Non-pigmented ciliary epithelial cell (primary cell): ENCODE data around the gene CCNA2.
A peak's percentile ranks its signal among the peaks of the same experiment; 100 is the strongest.

ENCODE experiments used
- DNase-seq: peaks from one replicate; pipeline ENCODE4 v3.0.0-alpha.2; 2010; ENCODE audit warnings: low read depth

The CCNA2 gene

GRCh38 chr4:121823505-121824170 lies at the start of gene CCNA2:
Gene CCNA2 (minus strand): TSS chr4:121823883. CDS start chr4:121823628, 255 bp downstream.
- peak; percentile 87 for DNase-seq

GRCh38 chr4:121869841-121870822 lies 46.4 kb upstream of the CCNA2 start, which contains the start of gene BBS7:
Gene BBS7 (minus strand): TSS chr4:121870474. CDS start chr4:121870313, 161 bp downstream.
- peak; percentile 80 for DNase-seq

GRCh38 chr4:121863799-121864198 lies 40.1 kb upstream of the CCNA2 start:
- DNase-seq = no peak

- DNase-seq = no peak
Observed at GRCh38 chr4:121861426-121861825, 37.7 kb upstream of the CCNA2 start.

- no peak for DNase-seq
Observed at GRCh38 chr4:121860121-121860520, 36.4 kb upstream of the CCNA2 start.

GRCh38 chr4:121851354-121851753 lies 27.7 kb upstream of the CCNA2 start:
- no peak for DNase-seq

- DNase-seq = no peak
Observed at GRCh38 chr4:121846662-121847061, 23.0 kb upstream of the CCNA2 start.

- DNase-seq = no peak
Observed at GRCh38 chr4:121842862-121843261, 19.2 kb upstream of the CCNA2 start.

GRCh38 chr4:121838136-121838535 lies 14.5 kb upstream of the CCNA2 start:
- no peak for DNase-seq

- peak; percentile 17 for DNase-seq
Observed at GRCh38 chr4:121829511-121829910, 5.8 kb upstream of the CCNA2 start.

GRCh38 chr4:121827853-121828252 lies 4.2 kb upstream of the CCNA2 start:
- peak; percentile 34 for DNase-seq

GRCh38 chr4:121824950-121825349 lies 1.3 kb upstream of the CCNA2 start:
- DNase-seq = no peak

- DNase-seq = no peak
Observed at GRCh38 chr4:121824171-121824527, 466 bp upstream of the CCNA2 start.

- DNase-seq = no peak
Observed at GRCh38 chr4:121822796-121823504, 733 bp downstream of the CCNA2 start.

- DNase-seq = no peak
Observed at GRCh38 chr4:121822047-121822446, 1.6 kb downstream of the CCNA2 start.

- no peak for DNase-seq
Observed at GRCh38 chr4:121819216-121819965, 4.3 kb downstream of the CCNA2 start.

- DNase-seq = no peak
Observed at GRCh38 chr4:121818215-121818614, 5.5 kb downstream of the CCNA2 start.

GRCh38 chr4:121817701-121818100 lies 6.0 kb downstream of the CCNA2 start:
- no peak for DNase-seq

GRCh38 chr4:121817006-121817405 lies 6.7 kb downstream of the CCNA2 start:
- DNase-seq = no peak

- no peak for DNase-seq
Observed at GRCh38 chr4:121814756-121815155, 8.9 kb downstream of the CCNA2 start.

- no peak for DNase-seq
Observed at GRCh38 chr4:121811122-121811521, 12.6 kb downstream of the CCNA2 start.

- no peak for DNase-seq
Observed at GRCh38 chr4:121806411-121806810, 17.3 kb downstream of the CCNA2 start.
